HG02642 (cell line): ENCODE results near the gene OOSP4A.
"Not testable (repeated sequence)": the region's sequence is repeated elsewhere in the genome, so short reads cannot be mapped to it uniquely, and the experiment has no call there.

ENCODE experiments used
- ATAC-seq: cut with Tn5 transposase; IDR thresholded peaks from one replicate; pipeline ENCODE4 v1.9.1; 2021; ENCODE audit warnings: mild to moderate bottlenecking; ENCODE audit not compliant: unreplicated experiment, poor library complexity

The OOSP4A gene

GRCh38 chr11:59968395-59968783 lies 4.6 kb downstream of the OOSP4A start:
- ATAC-seq, result no peak

GRCh38 chr11:59973097-59973496 lies 9.3 kb downstream of the OOSP4A start:
- ATAC-seq, result no peak

- no peak for ATAC-seq
These were observed 17.4 kb downstream of the OOSP4A start for GRCh38 chr11:59981106-59981770.

- ATAC-seq, result not testable (repeated sequence)
These were observed 18.2 kb downstream of the OOSP4A start for GRCh38 chr11:59982037-59982436.

- no peak for ATAC-seq
These were observed 19.4 kb downstream of the OOSP4A start for GRCh38 chr11:59983212-59983611.

- ATAC-seq, result no peak
These were observed 20.5 kb downstream of the OOSP4A start for GRCh38 chr11:59984368-59984767.

- ATAC-seq, result no peak
These were observed 26.6 kb downstream of the OOSP4A start for GRCh38 chr11:59990421-59990820.

- no peak for ATAC-seq
These were observed 28.6 kb downstream of the OOSP4A start for GRCh38 chr11:59992425-59992824.

GRCh38 chr11:59997800-59998199 lies 34.0 kb downstream of the OOSP4A start:
- ATAC-seq, result no peak

- no peak for ATAC-seq
These were observed 35.9 kb downstream of the OOSP4A start for GRCh38 chr11:59999691-60000090.

GRCh38 chr11:60003729-60004128 lies 39.9 kb downstream of the OOSP4A start:
- no peak for ATAC-seq

- no peak for ATAC-seq
These were observed 41.5 kb downstream of the OOSP4A start for GRCh38 chr11:60005360-60005759.

GRCh38 chr11:60016881-60017280 lies 53.0 kb downstream of the OOSP4A start, which contains the start of gene OOSP4B:
Gene OOSP4B (plus strand): TSS chr11:60017181.
- ATAC-seq, result no peak

- no peak for ATAC-seq
These were observed 54.2 kb downstream of the OOSP4A start for GRCh38 chr11:60018058-60018457.
